T-helper 17 cell (primary cell): ENCODE data around the gene CCDC138. TPM values are rescaled to one million over a fixed set of nuclear protein-coding genes. Genes with fewer than 3 reads are reported as not detected.

Experiments
- ATAC-seq: fragments of 150-1000 bp; cut with Tn5 transposase; 2 replicates; pipeline ENCODE4 v1.10.0; 2021; ENCODE audit warnings: mild to moderate bottlenecking, moderate library complexity
- DNase-seq, 3 donors: peaks; one replicate each; pipeline versions ENCODE4 v3.0.0 to v3.0.0-alpha.2; 2020 to 2021
- H3K9me3 ChIP-seq: one replicate; pipeline ENCODE4 v1.7.0; 2013; ENCODE audit warnings: low read length, mild to moderate bottlenecking; ENCODE audit not compliant: control insufficient read depth, poor library complexity, severe bottlenecking
- H3K27ac Mint-ChIP-seq: one replicate; pipeline ENCODE4 v1.8.0; 2022; ENCODE audit warnings: mild to moderate bottlenecking, moderate library complexity, mixed read lengths
- H3K27me3 Mint-ChIP-seq: one replicate; pipeline ENCODE4 v1.8.0; 2022; ENCODE audit warnings: mixed read lengths
- H3K36me3 Mint-ChIP-seq: one replicate; pipeline ENCODE4 v1.8.0; 2022; ENCODE audit warnings: low read depth, mixed read lengths
- H3K4me1 Mint-ChIP-seq: one replicate; pipeline ENCODE4 v1.8.0; 2022; ENCODE audit warnings: mild to moderate bottlenecking, mixed read lengths
- H3K4me3 Mint-ChIP-seq: one replicate; pipeline ENCODE4 v1.8.0; 2022; ENCODE audit warnings: mild to moderate bottlenecking, moderate library complexity, mixed read lengths
- total RNA-seq, 4 donors: library from RNA in 2 of 4; stranded (reverse) in 2 of 4; gene quantifications; one replicate each; pipeline ENCODE4 v1.2.3 and lab custom pipeline; 2022 to 2026

The CCDC138 gene
- total RNA-seq, 2 donors from 2014 or later = 2.2 to 4.1 TPM

- Mint-ChIP-seq H3K27me3 (no peaks in the 10 kb centered on the region), H3K36me3 (peaks cover 2% of the 10 kb centered on the region), H3K4me3 (no peak overlapping the region), H3K27ac (no peak overlapping the region), H3K4me1 (no peaks in the 10 kb centered on the region)
- DNase-seq (no peak), ATAC-seq (no peak)
- H3K9me3 ChIP-seq = peaks cover 4% of the 10 kb centered on the region
Measured at GRCh38 chr2:108877506-108877905, 90.9 kb downstream of the CCDC138 start.

DNA sequence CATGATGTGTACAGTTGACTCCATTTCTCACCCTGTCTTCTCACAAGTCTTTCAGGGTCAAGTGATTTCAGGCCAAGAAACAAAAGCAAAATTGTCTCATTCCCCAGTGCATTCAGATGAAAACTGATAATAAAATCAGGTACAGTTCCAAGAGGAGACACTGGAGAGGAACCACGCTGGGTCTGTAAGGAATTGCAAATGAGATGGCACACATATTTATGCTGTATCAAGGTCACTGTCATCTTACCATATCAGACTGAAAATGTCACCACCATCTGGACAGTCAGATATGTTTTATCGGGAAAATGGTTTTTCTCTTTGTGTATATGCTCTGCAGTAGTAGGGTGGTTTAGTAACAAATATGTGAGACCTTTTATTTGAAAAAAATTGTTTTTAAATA lies 91.7 kb downstream of the CCDC138 start:
- Mint-ChIP-seq H3K4me1 (no peaks in the 10 kb centered on the region), H3K27me3 (no peaks in the 10 kb centered on the region), H3K27ac (no peak overlapping the region), H3K36me3 (peaks cover 2% of the 10 kb centered on the region), H3K4me3 (no peak overlapping the region)
- peaks cover 4% of the 10 kb centered on the region for H3K9me3 ChIP-seq
- no peak for ATAC-seq
- DNase-seq = no peak

DNA sequence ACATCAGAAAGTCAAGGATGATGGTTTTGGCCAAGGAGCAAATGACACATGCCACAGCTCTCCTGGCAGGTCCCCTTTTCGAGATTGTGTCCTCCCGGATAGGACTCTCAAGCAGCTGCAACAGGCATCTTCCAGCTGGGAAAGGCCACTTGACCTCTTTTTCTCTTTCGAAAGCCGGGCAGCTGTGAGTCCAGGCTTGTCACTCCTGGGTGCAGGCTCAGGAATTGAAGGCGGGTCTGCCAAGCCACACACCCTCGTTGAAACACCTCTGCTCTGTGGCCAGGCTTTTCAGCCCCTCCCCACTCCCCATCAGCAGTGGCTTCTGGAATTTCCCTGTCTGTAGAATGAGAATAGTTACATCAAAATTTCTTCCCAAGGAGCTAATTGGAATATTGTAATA lies 98.0 kb downstream of the CCDC138 start:
- DNase-seq = no peak
- Mint-ChIP-seq H3K27ac (no peak overlapping the region), H3K4me3 (no peak overlapping the region), H3K4me1 (no peaks in the 10 kb centered on the region), H3K27me3 (no peaks in the 10 kb centered on the region), H3K36me3 (no peaks in the 10 kb centered on the region)
- ATAC-seq = no peak
- H3K9me3 ChIP-seq = peaks cover 4% of the 10 kb centered on the region

GRCh38 chr2:108889907-108890306 lies 103.3 kb downstream of the CCDC138 start:
- H3K9me3 ChIP-seq = peaks cover 5% of the 10 kb centered on the region
- DNase-seq = no peak
- Mint-ChIP-seq H3K4me1 (no peaks in the 10 kb centered on the region), H3K27ac (no peak overlapping the region), H3K27me3 (no peaks in the 10 kb centered on the region), H3K4me3 (no peak overlapping the region), H3K36me3 (no peaks in the 10 kb centered on the region)
- ATAC-seq = no peak

GRCh38 chr2:108893277-108893676 lies 106.7 kb downstream of the CCDC138 start:
- H3K9me3 ChIP-seq = peaks cover 5% of the 10 kb centered on the region
- Mint-ChIP-seq H3K27me3 (peaks cover 8% of the 10 kb centered on the region), H3K36me3 (no peaks in the 10 kb centered on the region), H3K4me1 (no peaks in the 10 kb centered on the region), H3K27ac (no peak overlapping the region), H3K4me3 (no peak overlapping the region)
- no peak for DNase-seq
- ATAC-seq = no peak

DNA sequence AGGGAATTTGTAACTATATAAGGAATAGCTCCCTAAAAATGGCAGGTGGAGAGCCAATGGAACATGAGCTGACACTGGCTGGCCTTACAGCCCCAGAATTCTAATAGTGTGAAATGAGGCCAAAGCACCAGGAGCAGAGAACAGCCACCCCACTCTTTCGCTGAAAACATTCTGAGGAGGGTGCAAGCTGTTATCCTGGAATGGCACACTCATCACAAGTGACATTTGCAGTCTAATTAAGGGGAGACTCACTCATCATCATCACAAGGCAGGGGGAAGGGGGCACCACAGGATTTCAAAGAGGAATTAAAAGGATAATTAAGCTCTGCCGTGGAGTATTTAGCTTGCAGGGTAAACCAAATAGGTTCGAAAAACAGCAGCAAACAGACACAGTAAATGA lies 108.2 kb downstream of the CCDC138 start:
- DNase-seq = no peak
- Mint-ChIP-seq H3K36me3 (no peaks in the 10 kb centered on the region), H3K4me3 (no peak overlapping the region), H3K4me1 (no peaks in the 10 kb centered on the region), H3K27me3 (peaks cover 8% of the 10 kb centered on the region), H3K27ac (no peak overlapping the region)
- no peak for ATAC-seq
- H3K9me3 ChIP-seq = peaks cover 5% of the 10 kb centered on the region

DNA sequence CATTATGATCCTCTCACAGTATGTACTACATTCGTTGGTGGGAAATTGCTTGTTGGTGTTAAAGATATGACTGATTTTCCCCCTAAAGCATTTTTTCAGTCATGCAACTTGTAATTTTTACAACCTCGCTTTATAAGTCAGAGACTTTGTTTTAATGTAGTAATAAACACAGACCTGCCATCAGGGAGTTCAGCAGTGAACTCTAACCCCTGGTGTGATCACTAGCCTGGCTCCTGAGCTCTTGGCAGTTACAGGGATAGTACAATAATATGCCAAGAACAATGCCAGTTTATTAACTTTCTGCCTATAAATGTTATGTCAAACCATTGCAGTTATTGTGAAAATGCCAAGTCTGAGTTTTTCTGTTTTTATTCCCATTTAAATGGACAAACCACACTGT lies 108.6 kb downstream of the CCDC138 start:
- H3K27me3 Mint-ChIP-seq = peaks cover 8% of the 10 kb centered on the region
- H3K4me3 Mint-ChIP-seq = no peak overlapping the region
- ATAC-seq = no peak
- H3K4me1 Mint-ChIP-seq = no peaks in the 10 kb centered on the region
- H3K9me3 ChIP-seq = peaks cover under 1% of the 10 kb centered on the region
- H3K27ac Mint-ChIP-seq = no peak overlapping the region
- no peaks in the 10 kb centered on the region for H3K36me3 Mint-ChIP-seq
- DNase-seq = no peak

GRCh38 chr2:108896741-108897140 lies 110.2 kb downstream of the CCDC138 start:
- H3K9me3 ChIP-seq = no peaks in the 10 kb centered on the region
- DNase-seq (no peak), ATAC-seq (no peak)
- Mint-ChIP-seq H3K27me3 (peaks cover 8% of the 10 kb centered on the region), H3K4me3 (no peak overlapping the region), H3K4me1 (no peaks in the 10 kb centered on the region), H3K27ac (no peak overlapping the region), H3K36me3 (no peaks in the 10 kb centered on the region)

DNA sequence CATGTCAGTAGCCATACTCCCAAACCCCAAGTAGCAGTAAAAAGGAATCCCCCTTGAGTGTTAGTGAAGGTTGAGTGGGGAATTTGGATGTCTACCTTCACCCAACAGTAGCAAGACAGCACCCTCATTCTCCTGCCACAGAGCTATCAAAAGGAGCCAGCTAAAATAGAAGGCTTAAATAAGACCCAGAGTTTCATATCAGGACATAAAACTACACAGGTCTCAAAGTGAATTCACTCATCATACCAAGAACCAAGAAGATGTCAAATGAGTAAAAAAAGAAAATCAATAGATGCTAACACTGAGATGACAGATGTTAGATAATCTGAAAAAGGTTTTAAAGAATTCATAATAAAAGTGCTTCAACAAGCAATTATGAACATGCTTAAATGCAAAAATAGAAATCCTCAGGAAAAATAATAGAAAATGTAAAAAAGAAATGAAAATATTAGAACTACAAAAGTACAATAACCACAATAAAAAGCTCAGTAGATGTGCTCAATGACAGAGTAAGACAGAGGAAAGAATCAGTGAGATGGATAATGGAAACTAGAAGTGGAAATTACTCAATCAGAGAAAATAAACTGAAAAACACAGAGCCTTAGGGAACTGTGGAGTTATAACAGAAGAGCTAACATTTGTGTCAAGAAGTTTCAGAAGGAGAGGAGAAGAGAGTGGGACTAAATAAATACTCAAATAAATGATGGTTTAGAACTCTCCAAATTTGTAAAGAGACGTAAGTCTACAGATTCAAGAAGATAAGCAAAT lies 111.9 kb downstream of the CCDC138 start:
- DNase-seq (no peak), ATAC-seq (no peak)
- H3K4me3 Mint-ChIP-seq = no peak overlapping the region
- no peaks in the 10 kb centered on the region for H3K9me3 ChIP-seq
- peaks cover 8% of the 10 kb centered on the region for H3K27me3 Mint-ChIP-seq
- H3K27ac Mint-ChIP-seq = no peak overlapping the region
- H3K4me1 Mint-ChIP-seq = no peaks in the 10 kb centered on the region
- H3K36me3 Mint-ChIP-seq = no peaks in the 10 kb centered on the region

- H3K4me3 Mint-ChIP-seq = no peak overlapping the region
- no peaks in the 10 kb centered on the region for H3K27me3 Mint-ChIP-seq
- DNase-seq (no peak), ATAC-seq (no peak)
- no peaks in the 10 kb centered on the region for H3K4me1 Mint-ChIP-seq
- no peaks in the 10 kb centered on the region for H3K9me3 ChIP-seq
- no peak overlapping the region for H3K27ac Mint-ChIP-seq
- no peaks in the 10 kb centered on the region for H3K36me3 Mint-ChIP-seq
Measured at GRCh38 chr2:108904680-108905079, 118.1 kb downstream of the CCDC138 start.

DNA sequence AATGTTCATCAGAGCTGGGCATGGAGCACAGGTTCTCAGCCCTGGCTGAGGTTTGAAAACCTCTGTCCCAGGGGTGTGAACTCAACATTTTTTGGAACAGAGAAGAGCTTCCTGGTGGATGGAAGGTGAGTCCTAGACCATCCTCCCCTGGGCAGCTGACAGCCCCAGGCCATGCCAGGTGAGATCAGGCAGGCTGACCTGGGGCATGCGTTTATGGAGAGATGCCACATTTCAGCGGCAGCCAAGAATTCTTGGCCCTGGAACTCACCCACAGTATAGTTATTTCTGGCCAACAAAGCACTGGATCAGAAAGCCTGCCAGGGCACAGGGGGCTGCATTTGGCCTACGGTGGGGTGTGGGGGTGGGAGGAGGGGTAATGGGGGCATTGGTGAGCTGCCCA lies 118.6 kb downstream of the CCDC138 start:
- ATAC-seq = no peak
- H3K4me3 Mint-ChIP-seq = no peak overlapping the region

GRCh38 chr2:108905906-108906305 lies 119.3 kb downstream of the CCDC138 start:
- Mint-ChIP-seq H3K27me3 (no peaks in the 10 kb centered on the region), H3K36me3 (no peaks in the 10 kb centered on the region), H3K27ac (no peak overlapping the region), H3K4me3 (no peak overlapping the region), H3K4me1 (no peaks in the 10 kb centered on the region)
- ATAC-seq = no peak
- DNase-seq = no peak
- H3K9me3 ChIP-seq = no peaks in the 10 kb centered on the region

More for the DNA sequence above, 118.6 kb downstream of the CCDC138 start:
- H3K27ac Mint-ChIP-seq = no peak overlapping the region
- H3K27me3 Mint-ChIP-seq = no peaks in the 10 kb centered on the region
- no peaks in the 10 kb centered on the region for H3K4me1 Mint-ChIP-seq
- H3K36me3 Mint-ChIP-seq = no peaks in the 10 kb centered on the region
- no peaks in the 10 kb centered on the region for H3K9me3 ChIP-seq
- DNase-seq = no peak

DNA sequence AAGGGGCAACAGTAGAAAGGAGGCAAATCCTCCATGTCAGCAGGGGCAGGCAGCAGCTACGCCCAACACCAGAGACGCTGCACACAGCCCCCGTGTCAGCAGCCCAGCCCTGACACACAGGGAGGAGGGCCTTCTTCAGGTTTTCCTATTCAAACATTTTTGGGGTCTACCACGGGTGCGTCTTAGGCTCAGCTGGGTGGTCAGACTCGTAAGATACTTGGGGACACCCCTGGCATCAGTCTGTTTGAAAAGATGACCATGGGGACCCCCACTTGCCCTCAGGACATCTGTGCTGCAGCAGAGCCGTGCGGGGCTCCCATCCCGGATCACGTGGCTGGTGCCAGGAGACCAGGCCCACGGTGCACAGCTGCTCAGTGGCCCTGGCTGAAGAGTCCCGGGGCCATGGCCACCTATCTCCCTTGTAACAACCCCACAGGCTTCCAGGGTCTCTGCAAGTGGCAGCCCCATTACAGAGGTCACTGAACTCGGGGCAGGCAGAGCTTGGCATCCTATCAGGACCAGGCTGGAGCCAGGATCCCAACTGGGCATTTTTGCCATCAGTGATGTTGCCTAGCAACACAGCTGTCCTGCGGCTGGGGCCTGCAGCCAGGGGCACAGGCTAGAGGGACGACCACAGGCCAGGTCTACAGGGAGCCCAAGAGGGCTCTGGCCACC lies 120.0 kb downstream of the CCDC138 start:
- Mint-ChIP-seq H3K36me3 (no peaks in the 10 kb centered on the region), H3K4me3 (no peak overlapping the region), H3K27ac (no peak overlapping the region), H3K27me3 (peaks cover 4% of the 10 kb centered on the region), H3K4me1 (no peaks in the 10 kb centered on the region)
- no peak for DNase-seq
- H3K9me3 ChIP-seq = no peaks in the 10 kb centered on the region
- ATAC-seq = no peak
